HUES48 (cell line): ENCODE results near the gene JADE3.
"Not testable (repeated sequence)": the region's sequence is repeated elsewhere in the genome, so short reads cannot be mapped to it uniquely, and the experiment has no call there.

Experiments
- H3K27ac ChIP-seq: one replicate; pipeline ENCODE4 v1.7.0; 2013; ENCODE audit warnings: low read depth, low read length, inconsistent platforms
- H3K27me3 ChIP-seq: 2 replicates; pipeline ENCODE4 v1.6.1; 2013; ENCODE audit warnings: mild to moderate bottlenecking, low read length; ENCODE audit not compliant: control insufficient read depth, insufficient read depth
- H3K36me3 ChIP-seq: 2 replicates; pipeline ENCODE4 v1.6.1; 2013; ENCODE audit warnings: low read length; ENCODE audit not compliant: control insufficient read depth, insufficient read depth
- H3K4me1 ChIP-seq: 2 replicates; pipeline ENCODE4 v1.6.1; 2013; ENCODE audit warnings: mild to moderate bottlenecking, low read length; ENCODE audit not compliant: control insufficient read depth, insufficient read depth
- H3K4me3 ChIP-seq: 2 replicates; pipeline ENCODE4 v1.5.1; 2013; ENCODE audit warnings: mild to moderate bottlenecking, low read depth, low read length
- H3K9ac ChIP-seq: 2 replicates; pipeline ENCODE4 v1.6.1; 2013; ENCODE audit warnings: mild to moderate bottlenecking, low read depth, low read length, moderate library complexity
- H3K9me3 ChIP-seq: 2 replicates; pipeline ENCODE4 v1.6.1; 2013; ENCODE audit warnings: low read length; ENCODE audit not compliant: control insufficient read depth, insufficient read depth

The JADE3 gene

DNA sequence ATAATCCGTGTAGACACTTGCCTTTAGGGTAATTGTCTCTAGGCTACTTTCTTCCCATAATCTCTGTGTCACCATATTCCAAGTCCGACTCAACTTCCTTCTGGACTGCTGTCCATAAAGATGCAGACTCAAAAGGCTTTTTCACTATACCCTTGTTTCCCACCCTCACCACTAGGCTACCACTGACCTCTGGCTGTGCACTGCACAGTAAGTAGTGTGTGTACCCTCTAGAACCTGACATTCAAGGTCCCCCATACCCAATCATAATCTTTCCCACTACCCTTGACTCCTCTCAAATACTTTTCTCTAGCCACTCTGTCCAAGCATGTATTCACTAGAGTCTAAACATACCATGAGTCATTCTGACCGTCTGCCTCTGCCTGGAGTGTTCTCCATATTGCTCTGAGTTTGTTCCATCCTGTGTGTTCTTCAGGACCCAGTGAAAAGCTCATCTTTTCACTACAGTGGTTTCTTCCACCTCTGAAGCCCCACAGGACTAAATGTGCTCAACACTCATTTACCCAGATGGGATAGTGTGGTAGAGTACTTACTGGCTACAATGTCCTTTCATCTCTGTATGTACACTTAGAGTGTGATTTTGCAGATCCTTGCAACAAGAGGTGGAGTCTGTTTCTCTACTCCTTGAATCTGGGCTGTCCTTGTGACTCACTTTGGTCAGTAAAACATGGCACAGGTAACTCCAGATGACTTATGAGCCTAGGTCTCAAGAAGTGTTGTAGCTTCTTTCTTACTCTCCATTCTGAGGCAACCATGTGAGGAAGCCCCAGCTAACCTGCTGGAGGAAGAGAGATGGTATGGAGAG, 17.4 kb downstream of the JADE3 start:
- Histone ChIP-seq H3K4me3 (no peak overlapping the region), H3K9ac (no peak overlapping the region), H3K27ac (no peak overlapping the region), H3K27me3 (no peaks in the 10 kb centered on the region), H3K36me3 (no peaks in the 10 kb centered on the region; the same call in 1 of the 2 replicates), H3K4me1 (peaks cover 5% of the 10 kb centered on the region; the same call in 1 of the 2 replicates), H3K9me3 (no peaks in the 10 kb centered on the region)

DNA sequence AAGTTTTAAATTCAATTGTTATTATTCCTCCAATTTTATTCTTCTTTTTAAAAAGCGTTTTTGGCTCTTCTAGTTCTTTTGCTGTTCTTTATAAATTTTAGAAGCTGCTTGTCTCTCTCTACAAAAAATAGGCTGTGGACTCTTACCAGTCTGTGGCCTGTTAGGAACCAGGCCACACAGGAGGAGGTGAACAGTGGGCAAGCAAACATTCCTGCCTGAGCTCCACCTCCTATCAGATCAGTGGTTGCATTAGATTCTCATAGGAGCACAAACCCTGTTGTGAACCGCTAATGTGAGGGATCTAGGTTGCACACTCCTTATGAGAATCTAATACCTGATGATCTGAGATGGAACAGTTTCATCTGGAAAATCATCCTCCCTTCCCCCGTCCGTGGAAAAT, 23.1 kb downstream of the JADE3 start:
- H3K4me1 ChIP-seq = peaks cover 13% of the 10 kb centered on the region; the same call in 1 of the 2 replicates
- no peak overlapping the region for H3K27ac ChIP-seq
- no peak overlapping the region for H3K4me3 ChIP-seq
- H3K36me3 ChIP-seq = no peaks in the 10 kb centered on the region
- H3K9ac ChIP-seq = no peak overlapping the region
- H3K27me3 ChIP-seq = no peaks in the 10 kb centered on the region
- H3K9me3 ChIP-seq = no peaks in the 10 kb centered on the region

DNA sequence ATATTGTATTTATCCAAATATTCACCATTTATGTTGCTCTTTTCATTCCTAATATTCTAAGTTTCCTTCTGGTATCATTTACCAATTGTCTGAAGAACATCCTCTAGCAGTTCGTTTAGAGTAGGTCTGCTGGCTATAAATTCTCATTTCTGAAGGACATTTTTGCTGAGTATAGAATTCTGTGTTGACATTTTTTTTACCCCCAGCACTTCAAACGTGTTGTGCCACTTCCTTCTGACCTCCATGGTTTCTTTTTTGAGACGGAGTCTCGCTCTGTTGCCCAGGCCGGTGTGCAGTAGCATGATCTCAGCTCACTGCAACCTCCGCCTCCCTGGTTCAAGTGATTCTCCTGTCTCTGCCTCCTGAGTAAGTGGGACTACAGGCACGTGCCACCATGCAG, 26.4 kb downstream of the JADE3 start:
- Histone ChIP-seq H3K27me3 (no peaks in the 10 kb centered on the region), H3K4me1 (peaks cover 10% of the 10 kb centered on the region; the same call in 1 of the 2 replicates), H3K27ac (no peak overlapping the region), H3K36me3 (no peaks in the 10 kb centered on the region), H3K4me3 (no peak overlapping the region), H3K9me3 (no peaks in the 10 kb centered on the region), H3K9ac (no peak overlapping the region)

DNA sequence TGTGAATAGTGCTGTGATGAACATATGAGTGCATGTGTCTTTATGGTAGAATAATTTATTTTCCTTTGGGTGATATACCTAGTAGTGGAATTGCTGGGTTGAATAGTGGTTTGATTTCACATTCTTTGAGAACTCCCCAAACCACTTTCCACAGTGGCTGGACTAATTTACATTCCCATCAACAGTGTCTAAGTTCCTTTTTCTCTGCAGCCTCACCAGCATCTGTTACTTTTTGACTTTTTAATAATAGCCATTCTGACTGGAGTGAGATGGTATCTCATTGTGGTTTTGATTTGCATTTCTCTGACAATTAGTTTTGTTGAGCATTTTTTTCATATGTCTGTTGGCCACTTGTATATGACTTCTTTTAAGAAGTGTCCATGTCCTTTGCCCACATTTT, 29.1 kb downstream of the JADE3 start:
- no peaks in the 10 kb centered on the region for H3K9me3 ChIP-seq
- no peak overlapping the region for H3K9ac ChIP-seq
- no peaks in the 10 kb centered on the region for H3K36me3 ChIP-seq
- H3K27me3 ChIP-seq = no peaks in the 10 kb centered on the region
- H3K27ac ChIP-seq = no peak overlapping the region
- H3K4me3 ChIP-seq = no peak overlapping the region
- peaks cover 17% of the 10 kb centered on the region; the same call in 1 of the 2 replicates for H3K4me1 ChIP-seq

DNA sequence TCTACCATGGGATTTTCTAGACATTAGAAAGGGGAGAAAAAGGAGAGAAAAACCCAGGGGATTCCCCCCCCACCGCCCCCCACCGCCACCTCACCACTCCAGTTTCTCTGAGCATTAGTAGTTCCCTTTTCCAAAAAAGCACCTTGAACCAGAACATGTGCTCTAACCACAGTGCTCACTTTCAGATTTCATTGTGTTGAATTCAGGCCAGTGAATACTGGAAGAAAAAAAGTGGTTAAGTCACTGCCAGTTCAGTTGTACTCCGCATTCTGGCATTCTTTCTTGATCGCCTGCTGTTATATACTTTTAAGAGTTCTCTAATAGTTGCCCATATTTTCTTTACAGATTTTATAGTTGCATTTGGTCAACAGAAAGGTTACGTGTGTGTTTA, 40.9 kb downstream of the JADE3 start:
- H3K9ac ChIP-seq = peak overlapping the region; percentile 60
- peak overlapping the region; percentile 89 for H3K27ac ChIP-seq
- no peaks in the 10 kb centered on the region for H3K27me3 ChIP-seq
- no peaks in the 10 kb centered on the region for H3K9me3 ChIP-seq
- H3K4me3 ChIP-seq = 0 out of 2 replicates have a peak overlapping the region, but pooled peaks have one; percentile 4
- no peaks in the 10 kb centered on the region for H3K36me3 ChIP-seq
- H3K4me1 ChIP-seq = peaks cover 39% of the 10 kb centered on the region

DNA sequence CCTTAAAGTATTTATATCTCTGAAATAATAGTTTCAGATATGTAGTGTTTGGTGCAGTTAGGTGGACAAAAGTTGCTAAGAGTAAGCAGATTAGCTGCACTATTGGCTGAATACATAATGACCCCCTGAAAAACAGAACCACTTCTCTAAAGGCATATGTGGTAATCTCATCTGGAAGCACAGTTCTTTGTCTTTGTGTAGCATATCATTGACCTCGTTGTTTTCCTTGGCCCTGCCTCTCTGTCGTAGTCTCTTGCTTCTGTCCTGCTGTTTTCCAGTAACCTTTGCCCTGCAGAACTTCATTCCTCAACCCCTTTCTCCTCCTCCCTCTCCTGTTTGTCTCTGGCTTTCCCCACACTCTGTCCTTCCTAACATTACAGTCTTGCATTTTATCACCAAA, 41.4 kb downstream of the JADE3 start:
- H3K9me3 ChIP-seq = no peaks in the 10 kb centered on the region
- no peaks in the 10 kb centered on the region for H3K27me3 ChIP-seq
- H3K36me3 ChIP-seq = no peaks in the 10 kb centered on the region
- peaks cover 39% of the 10 kb centered on the region for H3K4me1 ChIP-seq
- H3K9ac ChIP-seq = peak overlapping the region; percentile 60
- peak overlapping the region; percentile 89 for H3K27ac ChIP-seq
- H3K4me3 ChIP-seq = peak overlapping the region; percentile 7

DNA sequence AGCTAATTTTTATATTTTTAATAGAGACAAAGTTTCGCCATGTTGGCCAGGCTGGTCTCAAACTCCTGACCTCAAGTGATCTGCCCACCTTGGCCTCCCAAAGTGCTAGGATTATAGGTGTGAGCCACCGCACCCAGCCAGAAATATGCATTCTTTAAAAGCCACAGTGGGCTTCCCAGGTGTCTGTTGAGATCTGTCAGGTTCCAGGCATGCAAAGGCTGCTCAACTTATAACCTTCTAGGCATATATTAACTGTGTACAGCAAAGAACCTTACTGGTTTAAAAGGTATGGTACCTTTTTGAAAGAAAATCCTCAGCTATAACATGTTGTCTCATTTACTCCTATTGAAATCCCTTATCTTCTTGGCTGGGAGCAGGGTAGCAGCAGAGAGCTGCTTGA, 42.5 kb downstream of the JADE3 start:
- H3K9ac ChIP-seq = no peak overlapping the region
- no peaks in the 10 kb centered on the region for H3K27me3 ChIP-seq
- no peak overlapping the region for H3K27ac ChIP-seq
- H3K9me3 ChIP-seq = no peaks in the 10 kb centered on the region
- no peak overlapping the region for H3K4me3 ChIP-seq
- H3K36me3 ChIP-seq = no peaks in the 10 kb centered on the region
- peaks cover 39% of the 10 kb centered on the region for H3K4me1 ChIP-seq

DNA sequence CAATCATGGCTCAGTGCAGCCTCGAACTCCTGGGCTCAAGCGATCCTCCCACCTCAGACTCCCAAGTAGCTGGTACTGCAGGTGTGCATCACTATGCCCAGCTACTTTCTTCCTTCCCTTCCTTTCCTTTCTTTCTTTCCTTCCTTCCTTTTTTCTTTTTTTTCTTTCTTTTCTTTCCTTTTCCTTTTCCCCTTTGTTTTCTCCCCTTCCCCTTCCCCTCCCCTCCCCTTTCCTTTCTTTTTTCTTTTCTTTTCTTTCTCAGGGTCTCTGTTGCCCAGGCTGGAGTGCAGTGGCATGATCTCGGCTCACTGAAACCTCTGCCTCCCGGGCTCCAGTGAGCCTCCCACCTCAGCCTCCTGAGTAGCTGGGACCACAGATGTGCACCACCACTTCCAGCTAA, 44.4 kb downstream of the JADE3 start:
- H3K27ac ChIP-seq, H3K4me3 ChIP-seq, H3K9me3 ChIP-seq, H3K9ac ChIP-seq, H3K27me3 ChIP-seq, H3K36me3 ChIP-seq: not testable (repeated sequence)
- peaks cover 46% of the 10 kb centered on the region for H3K4me1 ChIP-seq

DNA sequence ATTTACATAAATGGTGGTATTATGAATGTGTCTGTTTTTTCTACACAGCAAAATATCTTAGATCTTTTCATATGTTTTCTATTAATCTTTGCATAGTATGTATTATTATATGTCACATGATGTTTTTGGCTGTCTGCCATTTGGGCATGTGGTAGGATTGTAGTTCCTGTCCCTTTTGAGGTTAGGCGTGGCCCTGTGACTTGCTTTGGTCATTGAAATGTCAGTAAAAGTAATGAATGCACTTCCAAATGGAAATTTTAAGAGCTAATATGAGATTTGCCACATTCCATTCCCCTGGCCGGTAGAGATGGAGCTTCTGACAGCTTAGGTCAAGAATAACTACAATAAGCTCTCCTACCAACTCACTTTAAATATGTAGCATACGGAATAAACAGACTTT, 45.1 kb downstream of the JADE3 start:
- no peak overlapping the region for H3K9ac ChIP-seq
- H3K27ac ChIP-seq = no peak overlapping the region
- no peaks in the 10 kb centered on the region for H3K27me3 ChIP-seq
- peaks cover 46% of the 10 kb centered on the region for H3K4me1 ChIP-seq
- H3K36me3 ChIP-seq = no peaks in the 10 kb centered on the region
- no peak overlapping the region for H3K4me3 ChIP-seq
- no peaks in the 10 kb centered on the region for H3K9me3 ChIP-seq

DNA sequence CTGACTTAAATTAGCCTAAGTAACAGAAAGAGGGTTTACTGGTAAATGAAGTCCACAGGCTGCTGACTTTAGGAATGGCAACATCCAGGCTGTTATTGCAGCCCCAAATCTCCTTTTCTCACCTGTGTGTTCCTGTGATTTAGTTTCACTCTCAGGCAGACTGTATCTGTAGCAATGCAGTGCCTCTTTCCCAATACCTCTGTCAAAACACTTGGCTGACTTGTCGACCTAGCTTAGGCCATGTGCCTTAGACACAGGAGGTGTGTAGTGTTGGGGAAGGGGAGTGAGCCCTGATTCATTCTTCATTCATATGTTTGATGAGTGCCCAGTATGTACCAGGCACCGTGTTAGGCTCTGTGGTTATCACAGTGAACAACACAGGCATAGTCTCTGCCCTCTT, 46.9 kb downstream of the JADE3 start:
- Histone ChIP-seq H3K36me3 (no peaks in the 10 kb centered on the region), H3K9me3 (no peaks in the 10 kb centered on the region), H3K4me3 (no peak overlapping the region), H3K27me3 (no peaks in the 10 kb centered on the region), H3K27ac (no peak overlapping the region), H3K4me1 (peaks cover 34% of the 10 kb centered on the region), H3K9ac (no peak overlapping the region)

DNA sequence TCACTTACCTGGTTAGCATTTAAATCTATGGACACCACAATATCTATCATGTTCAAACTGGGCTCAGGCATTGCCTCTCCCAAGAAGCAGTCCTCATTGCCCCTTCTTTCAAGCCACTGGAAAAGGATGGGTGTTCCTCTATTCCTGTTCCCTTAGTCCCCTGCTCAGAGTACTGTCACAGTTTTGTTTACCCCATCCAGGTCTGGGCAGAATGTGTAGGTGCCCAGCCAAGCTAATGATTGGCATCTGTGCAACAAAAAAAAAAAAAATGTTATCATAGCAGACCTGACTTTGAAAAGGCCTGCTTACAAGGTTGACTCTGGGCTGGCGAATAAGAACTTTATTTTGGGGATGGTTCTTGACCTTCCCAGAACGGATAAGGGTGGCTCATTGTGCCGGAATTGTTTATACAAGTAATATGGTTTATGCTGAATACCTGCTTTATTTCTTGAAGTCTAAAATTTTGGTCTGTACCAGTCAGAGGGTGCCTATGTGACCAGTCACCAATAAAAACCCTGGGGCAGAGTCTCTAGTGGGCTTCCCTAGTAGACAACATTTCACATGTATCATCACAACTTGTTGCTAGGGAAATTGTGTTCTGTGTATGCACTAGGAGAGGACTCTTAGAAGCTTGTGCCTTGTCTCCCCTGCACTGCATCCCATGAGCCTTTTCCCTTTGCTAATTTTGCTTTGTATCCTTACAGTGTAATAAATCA, 47.9 kb downstream of the JADE3 start:
- H3K27me3 ChIP-seq = no peaks in the 10 kb centered on the region
- H3K4me1 ChIP-seq = peaks cover 26% of the 10 kb centered on the region
- H3K9me3 ChIP-seq = no peaks in the 10 kb centered on the region
- H3K4me3 ChIP-seq = no peak overlapping the region
- no peak overlapping the region for H3K9ac ChIP-seq
- H3K27ac ChIP-seq = no peak overlapping the region
- H3K36me3 ChIP-seq = no peaks in the 10 kb centered on the region
